Measurements from ENCODE around the gene ABCC12. TPM values are rescaled to one million over a fixed set of nuclear protein-coding genes. Genes with fewer than 3 reads are reported as not detected.
"Not testable (repeated sequence)": the region's sequence is repeated elsewhere in the genome, so short reads cannot be mapped to it uniquely, and the experiment has no call there.

The ABCC12 gene
- total RNA-seq = not detected
- long read RNA-seq = 0 reads

DNA sequence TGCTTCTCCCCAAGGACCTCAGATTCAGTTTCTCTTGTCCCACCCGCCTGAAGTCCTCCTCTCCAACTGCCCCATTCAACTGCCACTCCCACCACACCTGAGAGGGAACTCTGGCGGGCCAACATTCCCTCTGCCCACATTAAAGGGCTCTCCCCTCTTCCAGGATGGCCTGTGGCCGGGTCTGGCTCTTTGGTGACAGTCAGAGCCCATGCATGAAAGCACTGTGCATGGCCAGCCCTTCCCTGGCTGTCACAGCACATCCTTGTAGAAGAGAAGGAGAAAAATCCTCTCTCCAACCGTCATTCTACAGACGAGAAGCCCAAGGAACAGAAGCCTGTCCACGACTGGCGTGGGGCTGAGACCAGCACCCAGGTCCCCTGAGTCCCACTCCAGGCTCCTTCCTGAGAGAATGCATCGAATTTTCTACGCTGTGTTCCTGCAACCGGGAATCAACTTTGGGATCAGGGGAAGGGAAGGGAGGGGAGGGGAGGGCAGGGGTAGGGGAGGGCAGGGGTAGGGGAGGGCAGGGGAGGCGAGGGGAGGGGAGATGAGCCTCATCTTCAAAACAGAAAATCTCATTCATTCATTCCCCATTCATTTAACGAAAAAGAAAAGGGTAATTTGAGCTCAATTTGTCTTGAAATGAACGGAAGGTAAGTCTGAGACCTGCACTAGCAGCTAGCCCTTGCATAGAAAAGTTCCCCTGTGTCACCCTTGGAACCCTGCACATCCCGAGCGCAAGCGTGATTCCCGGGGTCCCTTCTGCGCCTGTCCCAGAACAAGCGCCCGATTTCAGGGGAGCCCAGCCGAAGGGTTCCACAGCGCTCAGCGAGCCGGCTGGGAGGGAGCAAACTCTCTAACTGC lies at the start of gene ABCC12:
Gene ABCC12 (minus strand): TSS at position 68 of the 864 bp plus-strand sequence. CDS start 9,569 bp downstream, outside the sequence.
- no peak for DNase-seq
- intact Hi-C loops (cut with DNase I) = loop anchor here (2.0 kb wide), 1 partner anchor 1013 kb away; the partner anchor contains the start of gene NETO2
- ATAC-seq (ENCODE audit: poor library complexity) = no peak

- intact Hi-C loops (cut with DNase I) = no loop called here
- ATAC-seq (ENCODE audit: poor library complexity) (no peak), DNase-seq (no peak)
Measured at GRCh38 chr16:48204825-48205151, 49.0 kb upstream of the ABCC12 start.

GRCh38 chr16:48203974-48204824 lies 48.4 kb upstream of the ABCC12 start:
- DNase-seq (no peak), ATAC-seq (ENCODE audit: poor library complexity) (no peak)
- intact Hi-C loops (cut with DNase I) = no loop called here

- ATAC-seq (ENCODE audit: poor library complexity) = no peak
- intact Hi-C loops (cut with DNase I) = no loop called here
- peak; percentile 49 for DNase-seq
Measured at GRCh38 chr16:48201515-48202201, 45.9 kb upstream of the ABCC12 start.

- DNase-seq = no peak
- intact Hi-C loops (cut with DNase I) = no loop called here
- no peak for ATAC-seq (ENCODE audit: poor library complexity)
Measured at GRCh38 chr16:48197294-48197693, 41.5 kb upstream of the ABCC12 start.

- ATAC-seq (ENCODE audit: poor library complexity) = no peak
- DNase-seq = no peak
- intact Hi-C loops (cut with DNase I) = no loop called here
Measured at GRCh38 chr16:48194828-48195556, 39.2 kb upstream of the ABCC12 start.

GRCh38 chr16:48193846-48194245 lies 38.1 kb upstream of the ABCC12 start:
- no peak for ATAC-seq (ENCODE audit: poor library complexity)
- intact Hi-C loops (cut with DNase I) = no loop called here
- DNase-seq = no peak

GRCh38 chr16:48188449-48189102 lies 32.8 kb upstream of the ABCC12 start:
- no peak for DNase-seq
- intact Hi-C loops (cut with DNase I) = no loop called here
- peak; percentile 34 for ATAC-seq (ENCODE audit: poor library complexity)

DNA sequence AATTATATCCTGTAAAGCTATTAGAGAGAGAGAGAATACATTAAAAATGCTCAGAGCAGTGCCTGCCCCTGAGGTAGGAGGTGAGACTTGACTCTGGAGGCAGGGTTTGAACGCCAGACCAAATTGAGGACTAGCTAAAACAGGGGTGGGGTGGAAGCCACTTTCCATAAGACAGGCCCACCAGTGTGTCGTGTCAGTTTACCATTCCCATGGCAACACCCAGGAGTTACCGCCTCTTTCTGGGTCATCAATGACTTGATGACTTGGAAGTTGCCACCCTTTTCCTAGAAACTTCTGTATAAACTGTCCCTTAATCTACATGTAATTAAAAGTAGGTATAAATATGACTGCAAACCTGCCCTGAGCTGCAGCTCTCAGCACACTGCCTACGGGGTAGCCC lies 32.0 kb upstream of the ABCC12 start:
- intact Hi-C loops (cut with DNase I) = no loop called here
- ATAC-seq (ENCODE audit: poor library complexity) = no peak
- no peak for DNase-seq

DNA sequence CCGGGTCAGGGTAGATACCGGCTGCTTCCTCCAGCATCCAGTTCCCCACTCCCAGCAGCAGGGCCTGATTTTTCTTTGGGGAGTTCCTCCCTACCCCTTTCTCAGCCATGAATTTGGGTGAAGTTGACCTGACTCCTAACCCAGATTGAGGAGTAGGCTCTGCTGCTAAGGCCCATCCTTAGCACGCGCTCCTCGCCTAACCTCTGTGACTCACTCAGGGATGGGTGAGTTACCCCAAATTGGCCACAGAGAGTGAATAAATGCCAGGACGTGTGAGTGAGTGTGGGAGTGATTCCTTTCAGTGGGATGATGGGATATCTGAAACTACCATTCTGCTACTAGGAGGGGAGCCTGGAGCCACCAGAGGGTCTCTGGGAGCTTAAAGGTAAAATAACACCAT lies 28.9 kb upstream of the ABCC12 start:
- intact Hi-C loops (cut with DNase I) = no loop called here
- DNase-seq (no peak), ATAC-seq (ENCODE audit: poor library complexity) (no peak)

- intact Hi-C loops (cut with DNase I) = no loop called here
- DNase-seq = no peak
- no peak for ATAC-seq (ENCODE audit: poor library complexity)
Measured at GRCh38 chr16:48182979-48183537, 27.3 kb upstream of the ABCC12 start.

GRCh38 chr16:48181746-48182520 lies 26.1 kb upstream of the ABCC12 start:
- ATAC-seq (ENCODE audit: poor library complexity); DNase-seq; intact Hi-C loops (cut with DNase I): not testable (repeated sequence)

- ATAC-seq (ENCODE audit: poor library complexity) (no peak), DNase-seq (no peak)
- intact Hi-C loops (cut with DNase I) = no loop called here
Measured at GRCh38 chr16:48180868-48181480, 25.2 kb upstream of the ABCC12 start.

GRCh38 chr16:48176635-48177408 lies 21.0 kb upstream of the ABCC12 start:
- no peak for DNase-seq
- intact Hi-C loops (cut with DNase I) = no loop called here
- no peak for ATAC-seq (ENCODE audit: poor library complexity)

GRCh38 chr16:48173889-48174288 lies 18.1 kb upstream of the ABCC12 start:
- ATAC-seq (ENCODE audit: poor library complexity) = no peak
- intact Hi-C loops (cut with DNase I) = no loop called here
- DNase-seq = no peak

DNA sequence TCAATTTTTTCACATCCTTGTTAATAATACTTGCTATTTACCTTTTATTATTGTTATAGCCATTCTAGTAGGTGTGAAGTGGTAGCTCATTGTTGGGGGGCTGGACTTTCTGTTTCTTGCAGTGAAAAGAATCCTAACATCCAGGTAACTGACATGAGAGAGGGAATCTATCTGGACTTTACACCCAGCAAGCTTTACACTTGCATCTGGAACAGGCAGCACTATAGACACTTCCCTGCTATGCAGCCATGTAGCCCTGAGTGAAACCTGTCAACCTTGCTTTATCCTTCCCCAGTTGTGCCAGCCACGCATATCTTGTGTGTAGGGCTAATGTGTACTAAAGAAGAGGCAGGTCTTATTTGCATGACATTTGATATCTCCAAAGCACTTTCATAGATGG lies 16.9 kb upstream of the ABCC12 start:
- no peak for DNase-seq
- ATAC-seq (ENCODE audit: poor library complexity) = no peak
- intact Hi-C loops (cut with DNase I) = no loop called here

Data from Right ventricle myocardium superior (tissue), 1 donor.